OCI-LY7 (cell line): ENCODE measurements around the gene CST3.

Source experiments
- CTCF ChIP-seq: fragments of 200-600 bp; sonication (generic); conservative IDR thresholded peaks from 2 replicates; pipeline ENCODE4 v1.5.1; 2014; ENCODE audit warnings: mild to moderate bottlenecking, antibody characterized with exemption, low read length, moderate library complexity, mixed read lengths
- EZH2phosphoT487 ChIP-seq: fragments of 200-600 bp; sonication (generic); IDR thresholded peaks from 2 replicates; pipeline ENCODE4 v1.6.1; 2018; ENCODE audit warnings: low read depth, borderline replicate concordance, mild to moderate bottlenecking, mixed run types, antibody characterized with exemption, low read length, moderate library complexity, mixed read lengths

GRCh38 chr20:23646106-23646873 lies 8.5 kb upstream of the CST3 start:
- TF ChIP-seq EZH2phosphoT487 (no peak), CTCF (no peak)
